Neural cell (in vitro differentiated cells): ENCODE data around the gene NSFL1C. TPM values are rescaled to one million over a fixed set of nuclear protein-coding genes. Genes with fewer than 3 reads are reported as not detected.

Experiments
- H2AFZ ChIP-seq: fragments of 200-600, 300-800 bp; sonication (generic), shearing (Covaris generic); 2 replicates; pipeline ENCODE4 v1.6.0; 2014; ENCODE audit warnings: low read depth, mild to moderate bottlenecking, antibody characterized with exemption, low read length, moderate library complexity
- H3F3A ChIP-seq: fragments of 200-600 bp; shearing (Covaris generic); 2 replicates; pipeline ENCODE4 v1.6.1; 2016; ENCODE audit warnings: mild to moderate bottlenecking, moderate library complexity, mixed read lengths, antibody characterized with exemption, low read length; ENCODE audit not compliant: insufficient read depth, poor library complexity, severe bottlenecking
- H3K27ac ChIP-seq: fragments of 200-600, 300-800 bp; sonication (generic), shearing (Covaris generic); 2 replicates; pipeline ENCODE4 v1.5.1; 2014; ENCODE audit warnings: mild to moderate bottlenecking, low read length, moderate library complexity
- H3K27me3 ChIP-seq: fragments of 300-800, 200-600 bp; sonication (generic), shearing (Covaris generic); 2 replicates; pipeline ENCODE4 v1.6.0; 2014; ENCODE audit warnings: mild to moderate bottlenecking, low read depth, low read length, moderate library complexity; ENCODE audit not compliant: insufficient read depth
- H3K36me3 ChIP-seq: fragments of 300-800, 200-600 bp; sonication (generic), shearing (Covaris generic); 2 replicates; pipeline ENCODE4 v1.5.1; 2014; ENCODE audit warnings: mild to moderate bottlenecking, antibody characterized with exemption, low read length, moderate library complexity; ENCODE audit not compliant: insufficient read depth
- H3K4me2 ChIP-seq: fragments of 300-800, 200-600 bp; sonication (generic), shearing (Covaris generic); 2 replicates; pipeline ENCODE4 v1.6.0; 2014; ENCODE audit warnings: mild to moderate bottlenecking, low read length
- H3K4me3 ChIP-seq: fragments of 300-800, 200-600 bp; sonication (generic), shearing (Covaris generic); 2 replicates; pipeline ENCODE4 v1.5.1; 2014; ENCODE audit warnings: mild to moderate bottlenecking, low read length, moderate library complexity
- H3K79me2 ChIP-seq: fragments of 200-600 bp; shearing (Covaris generic); replicated peaks from 2 replicates; pipeline ENCODE4 v1.6.0; 2014; ENCODE audit warnings: mild to moderate bottlenecking, low read length, moderate library complexity; ENCODE audit not compliant: insufficient read depth
- H3K9ac ChIP-seq: fragments of 300-800, 200-600 bp; sonication (generic), shearing (Covaris generic); 2 replicates; pipeline ENCODE4 v1.6.1; 2016; ENCODE audit warnings: mild to moderate bottlenecking, low read length, mixed read lengths
- H3K9me2 ChIP-seq: fragments of 200-600 bp; shearing (Covaris generic); 2 replicates; pipeline ENCODE4 v1.6.1; 2016; ENCODE audit warnings: mild to moderate bottlenecking, low read length, mixed read lengths; ENCODE audit not compliant: insufficient read depth
- H3K9me3 ChIP-seq: fragments of 200-600, 300-800 bp; sonication (generic), shearing (Covaris generic); 2 replicates; pipeline ENCODE4 v1.6.1; 2016; ENCODE audit warnings: mild to moderate bottlenecking, mixed run types, low read length, moderate library complexity, mixed read lengths
- H4K20me1 ChIP-seq: fragments of 200-600 bp; shearing (Covaris generic); 2 replicates; pipeline ENCODE4 v1.6.1; 2016; ENCODE audit warnings: mild to moderate bottlenecking, mixed run types; ENCODE audit not compliant: insufficient read depth
- EP300 ChIP-seq: fragments of 450-650 bp; conservative IDR thresholded peaks from 2 replicates; pipeline ENCODE4 v1.6.1; 2014; ENCODE audit warnings: antibody characterized with exemption, mild to moderate bottlenecking, moderate library complexity; ENCODE audit not compliant: poor library complexity, severe bottlenecking
- EZH2 ChIP-seq: fragments of 200-600, 300-800 bp; shearing (Covaris generic), sonication (generic); IDR thresholded peaks from 2 replicates; pipeline ENCODE4 v1.6.1; 2014; ENCODE audit warnings: antibody characterized with exemption, low read length, borderline replicate concordance, mild to moderate bottlenecking; ENCODE audit not compliant: insufficient read depth, poor library complexity, severe bottlenecking
- MXI1 ChIP-seq: fragments of 450-650 bp; conservative IDR thresholded peaks from 2 replicates; pipeline ENCODE4 v1.6.1; 2014; ENCODE audit warnings: antibody characterized with exemption, mild to moderate bottlenecking; ENCODE audit not compliant: poor library complexity, severe bottlenecking
- POLR2AphosphoS5 ChIP-seq: IDR thresholded peaks from 2 replicates; pipeline ENCODE4 v1.6.1; 2012
- RAD21 ChIP-seq: fragments of 450-650 bp; conservative IDR thresholded peaks from 2 replicates; pipeline ENCODE4 v1.6.1; 2014; ENCODE audit warnings: antibody characterized with exemption, mild to moderate bottlenecking, moderate library complexity
- SMC3 ChIP-seq: fragments of 450-650 bp; conservative IDR thresholded peaks from 2 replicates; pipeline ENCODE4 v1.6.1; 2014; ENCODE audit warnings: antibody characterized with exemption, mild to moderate bottlenecking, moderate library complexity; ENCODE audit not compliant: poor library complexity
- TAF1 ChIP-seq: IDR thresholded peaks from 2 replicates; pipeline ENCODE4 v1.6.1; 2012; ENCODE audit warnings: low read depth
- polyA plus RNA-seq: library from polyadenylated mRNA; depleted of rRNA; stranded (reverse); fragments of >200 nt; gene quantifications from 2 replicates; pipeline ENCODE4 v1.2.3, GENCODE V29; 2014
- TF ChIP-seq, protein P1 (sequence below): IDR thresholded peaks from 2 replicates; pipeline ENCODE4 v1.6.1; 2012; ENCODE audit warnings: borderline replicate concordance
- TF ChIP-seq, protein P2 (sequence below): fragments of 450-650 bp; IDR thresholded peaks from 2 replicates; pipeline ENCODE4 v1.5.1; 2014; ENCODE audit warnings: antibody characterized with exemption, mild to moderate bottlenecking, moderate library complexity; ENCODE audit not compliant: poor library complexity, severe bottlenecking

The NSFL1C gene
- polyA plus RNA-seq, 1 donor from 2014 or later = 48.7 TPM

DNA sequence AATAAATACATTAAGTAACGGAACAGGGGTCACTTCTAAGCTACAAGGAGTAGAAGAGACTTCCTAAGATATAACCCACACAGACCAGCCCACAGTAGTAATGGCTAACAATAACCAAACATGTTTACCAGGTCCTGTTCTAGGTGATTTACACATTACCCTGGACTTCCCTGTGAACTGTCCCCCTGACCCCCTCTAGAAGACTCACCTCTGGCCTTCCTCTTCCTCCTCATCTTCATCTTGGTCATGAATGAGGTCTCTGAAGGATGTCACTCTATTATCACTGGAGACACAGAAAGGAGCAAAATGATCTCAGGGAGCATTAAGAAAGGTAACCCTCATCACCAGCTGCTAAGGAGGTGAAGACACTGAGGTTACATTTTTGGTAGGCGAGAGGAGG is 8.7 kb downstream of the NSFL1C start:
- Histone ChIP-seq H3K36me3 (peaks cover 11% of the 10 kb centered on the region), H3K9ac (no peak overlapping the region), H3F3A (no peaks in the 10 kb centered on the region), H2AFZ (no peak overlapping the region), H3K27me3 (no peaks in the 10 kb centered on the region), H3K4me2 (no peak overlapping the region), H3K27ac (no peak overlapping the region), H4K20me1 (no peaks in the 10 kb centered on the region), H3K4me3 (no peak overlapping the region), H3K9me2 (no peaks in the 10 kb centered on the region), H3K9me3 (no peaks in the 10 kb centered on the region), H3K79me2 (peaks cover 8% of the 10 kb centered on the region)
- TF ChIP-seq POLR2AphosphoS5 = no peak
- TF ChIP-seq TAF1 = no peak
- no peak for TF ChIP-seq SMC3
- TF ChIP-seq EZH2 = no peak
- TF ChIP-seq, protein P1, sequence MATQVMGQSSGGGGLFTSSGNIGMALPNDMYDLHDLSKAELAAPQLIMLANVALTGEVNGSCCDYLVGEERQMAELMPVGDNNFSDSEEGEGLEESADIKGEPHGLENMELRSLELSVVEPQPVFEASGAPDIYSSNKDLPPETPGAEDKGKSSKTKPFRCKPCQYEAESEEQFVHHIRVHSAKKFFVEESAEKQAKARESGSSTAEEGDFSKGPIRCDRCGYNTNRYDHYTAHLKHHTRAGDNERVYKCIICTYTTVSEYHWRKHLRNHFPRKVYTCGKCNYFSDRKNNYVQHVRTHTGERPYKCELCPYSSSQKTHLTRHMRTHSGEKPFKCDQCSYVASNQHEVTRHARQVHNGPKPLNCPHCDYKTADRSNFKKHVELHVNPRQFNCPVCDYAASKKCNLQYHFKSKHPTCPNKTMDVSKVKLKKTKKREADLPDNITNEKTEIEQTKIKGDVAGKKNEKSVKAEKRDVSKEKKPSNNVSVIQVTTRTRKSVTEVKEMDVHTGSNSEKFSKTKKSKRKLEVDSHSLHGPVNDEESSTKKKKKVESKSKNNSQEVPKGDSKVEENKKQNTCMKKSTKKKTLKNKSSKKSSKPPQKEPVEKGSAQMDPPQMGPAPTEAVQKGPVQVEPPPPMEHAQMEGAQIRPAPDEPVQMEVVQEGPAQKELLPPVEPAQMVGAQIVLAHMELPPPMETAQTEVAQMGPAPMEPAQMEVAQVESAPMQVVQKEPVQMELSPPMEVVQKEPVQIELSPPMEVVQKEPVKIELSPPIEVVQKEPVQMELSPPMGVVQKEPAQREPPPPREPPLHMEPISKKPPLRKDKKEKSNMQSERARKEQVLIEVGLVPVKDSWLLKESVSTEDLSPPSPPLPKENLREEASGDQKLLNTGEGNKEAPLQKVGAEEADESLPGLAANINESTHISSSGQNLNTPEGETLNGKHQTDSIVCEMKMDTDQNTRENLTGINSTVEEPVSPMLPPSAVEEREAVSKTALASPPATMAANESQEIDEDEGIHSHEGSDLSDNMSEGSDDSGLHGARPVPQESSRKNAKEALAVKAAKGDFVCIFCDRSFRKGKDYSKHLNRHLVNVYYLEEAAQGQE = no peak
- TF ChIP-seq, protein P2, sequence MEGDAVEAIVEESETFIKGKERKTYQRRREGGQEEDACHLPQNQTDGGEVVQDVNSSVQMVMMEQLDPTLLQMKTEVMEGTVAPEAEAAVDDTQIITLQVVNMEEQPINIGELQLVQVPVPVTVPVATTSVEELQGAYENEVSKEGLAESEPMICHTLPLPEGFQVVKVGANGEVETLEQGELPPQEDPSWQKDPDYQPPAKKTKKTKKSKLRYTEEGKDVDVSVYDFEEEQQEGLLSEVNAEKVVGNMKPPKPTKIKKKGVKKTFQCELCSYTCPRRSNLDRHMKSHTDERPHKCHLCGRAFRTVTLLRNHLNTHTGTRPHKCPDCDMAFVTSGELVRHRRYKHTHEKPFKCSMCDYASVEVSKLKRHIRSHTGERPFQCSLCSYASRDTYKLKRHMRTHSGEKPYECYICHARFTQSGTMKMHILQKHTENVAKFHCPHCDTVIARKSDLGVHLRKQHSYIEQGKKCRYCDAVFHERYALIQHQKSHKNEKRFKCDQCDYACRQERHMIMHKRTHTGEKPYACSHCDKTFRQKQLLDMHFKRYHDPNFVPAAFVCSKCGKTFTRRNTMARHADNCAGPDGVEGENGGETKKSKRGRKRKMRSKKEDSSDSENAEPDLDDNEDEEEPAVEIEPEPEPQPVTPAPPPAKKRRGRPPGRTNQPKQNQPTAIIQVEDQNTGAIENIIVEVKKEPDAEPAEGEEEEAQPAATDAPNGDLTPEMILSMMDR = no peak
- TF ChIP-seq MXI1 = no peak
- TF ChIP-seq RAD21 = no peak
- TF ChIP-seq EP300 = no peak

DNA sequence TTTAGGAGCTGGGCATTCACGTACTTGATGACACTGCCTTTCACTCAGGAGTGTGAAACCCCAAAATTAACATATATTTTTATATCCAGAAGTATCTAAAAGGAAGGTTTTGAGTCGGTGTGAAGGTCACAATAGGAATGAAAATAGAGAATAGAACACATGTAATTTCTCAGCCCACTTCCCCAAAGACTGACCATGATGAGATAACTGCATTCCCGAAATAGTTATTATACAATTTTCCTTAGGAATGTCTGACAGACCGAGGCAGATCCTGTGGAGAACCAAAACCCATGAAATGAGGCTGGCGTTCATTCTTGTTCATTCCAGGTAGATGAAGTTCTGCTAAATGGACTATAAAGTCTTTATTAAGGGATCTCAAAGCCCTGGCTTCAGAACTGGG is 10.3 kb downstream of the NSFL1C start:
- no peak overlapping the region for H2AFZ ChIP-seq
- no peaks in the 10 kb centered on the region for H4K20me1 ChIP-seq
- no peaks in the 10 kb centered on the region for H3F3A ChIP-seq
- H3K4me3 ChIP-seq = no peak overlapping the region
- peaks cover 28% of the 10 kb centered on the region for H3K36me3 ChIP-seq
- no peak overlapping the region for H3K9ac ChIP-seq
- no peaks in the 10 kb centered on the region for H3K27me3 ChIP-seq
- no peak overlapping the region for H3K4me2 ChIP-seq
- H3K9me3 ChIP-seq = peaks cover 7% of the 10 kb centered on the region
- no peak overlapping the region for H3K27ac ChIP-seq
- H3K9me2 ChIP-seq = no peaks in the 10 kb centered on the region
- peaks cover 8% of the 10 kb centered on the region for H3K79me2 ChIP-seq
- no peak for TF ChIP-seq TAF1

DNA sequence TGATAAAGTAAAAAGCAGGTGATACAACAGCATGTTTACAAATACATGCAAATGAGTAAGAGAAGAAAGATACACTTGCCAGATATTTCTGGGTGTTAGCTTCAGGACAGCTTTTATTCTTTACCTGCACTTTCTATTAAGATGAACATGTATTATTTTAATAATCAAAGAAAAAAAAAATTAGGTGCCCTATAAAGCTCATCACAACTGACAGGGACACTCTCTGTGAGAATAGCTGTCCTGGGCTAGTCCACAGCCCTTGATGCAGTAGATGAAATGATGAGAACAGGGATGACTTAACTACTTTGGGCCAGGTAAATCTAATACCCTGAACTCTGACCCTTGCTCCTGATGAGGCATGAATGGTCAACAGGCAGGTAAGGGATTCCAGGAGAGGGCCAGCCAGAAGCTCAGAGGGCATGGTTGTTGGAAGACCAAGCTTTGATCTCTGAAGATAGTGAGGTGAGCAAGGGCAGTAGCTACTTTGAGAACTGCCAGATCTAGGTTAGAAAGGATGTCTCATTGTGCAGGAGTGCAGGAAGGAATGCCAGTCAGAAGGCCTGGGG is 15.6 kb downstream of the NSFL1C start:
- TF ChIP-seq MXI1 (no peak), POLR2AphosphoS5 (no peak), EP300 (no peak), SMC3 (no peak), RAD21 (no peak), TAF1 (no peak), EZH2 (no peak)
- TF ChIP-seq, protein P2 = no peak
- TF ChIP-seq, protein P1 = no peak
- H3K9ac ChIP-seq = no peak overlapping the region
- no peak overlapping the region for H3K4me2 ChIP-seq
- H4K20me1 ChIP-seq = no peaks in the 10 kb centered on the region
- no peak overlapping the region for H3K27ac ChIP-seq
- H3K9me3 ChIP-seq = peaks cover 11% of the 10 kb centered on the region
- H3K4me3 ChIP-seq = no peak overlapping the region
- no peaks in the 10 kb centered on the region for H3K79me2 ChIP-seq
- no peaks in the 10 kb centered on the region for H3K9me2 ChIP-seq
- H3K27me3 ChIP-seq = no peaks in the 10 kb centered on the region
- H2AFZ ChIP-seq = no peak overlapping the region
- peaks cover 47% of the 10 kb centered on the region for H3K36me3 ChIP-seq
- H3F3A ChIP-seq = no peaks in the 10 kb centered on the region
